ENCODE data around the gene ATP6V0A1. TPM values are rescaled to one million over a fixed set of nuclear protein-coding genes. Genes with fewer than 3 reads are reported as not detected.

Gene ATP6V0A1
- total RNA-seq, 1 donor from 2014 or later: 109 TPM

- intact Hi-C loops (cut with DNase I): loop anchor here (10.0 kb wide), 1 partner anchor 214 kb away; no protein-coding TSS in a partner anchor
- peak overlapping the region; percentile 81 for H3K27ac ChIP-seq
- DNase-seq (peak; percentile 63), ATAC-seq (peak; percentile 5)
- no peaks in the 10 kb centered on the region for H3K27me3 ChIP-seq
- no peaks in the 10 kb centered on the region for H3K9me3 ChIP-seq
- peaks cover 70% of the 10 kb centered on the region for H3K4me1 ChIP-seq
- peaks cover 25% of the 10 kb centered on the region for H3K36me3 ChIP-seq
- H3K4me3 ChIP-seq: no peak overlapping the region
- no peak for TF ChIP-seq CTCF (IDR thresholded peaks at IDR 0.05)
These were observed 60.3 kb downstream of the ATP6V0A1 start for GRCh38 chr17:42518755-42519545.

GRCh38 chr17:42519546-42520491 lies 61.1 kb downstream of the ATP6V0A1 start:
- Histone ChIP-seq H3K36me3 (peaks cover 17% of the 10 kb centered on the region), H3K27ac (peak overlapping the region; percentile 81), H3K27me3 (no peaks in the 10 kb centered on the region), H3K4me1 (peaks cover 70% of the 10 kb centered on the region), H3K4me3 (no peak overlapping the region), H3K9me3 (no peaks in the 10 kb centered on the region)
- no peak for TF ChIP-seq CTCF (IDR thresholded peaks at IDR 0.05)
- intact Hi-C loops (cut with DNase I): loop anchor here (10.0 kb wide), 1 partner anchor 215 kb away; no protein-coding TSS in a partner anchor
- DNase-seq (peak; percentile 77), ATAC-seq (peak; percentile 51)

- intact Hi-C loops (cut with DNase I): no loop called here
- no peaks in the 10 kb centered on the region for H3K27me3 ChIP-seq
- no peaks in the 10 kb centered on the region for H3K9me3 ChIP-seq
- peak overlapping the region; percentile 81 for H3K27ac ChIP-seq
- peaks cover 14% of the 10 kb centered on the region for H3K36me3 ChIP-seq
- no peak overlapping the region for H3K4me3 ChIP-seq
- peaks cover 71% of the 10 kb centered on the region for H3K4me1 ChIP-seq
- DNase-seq: no peak
- TF ChIP-seq CTCF (IDR thresholded peaks at IDR 0.05): peak; percentile 25
- ATAC-seq: no peak
These were observed 61.9 kb downstream of the ATP6V0A1 start for GRCh38 chr17:42520540-42520951.

GRCh38 chr17:42521036-42521435 lies 62.4 kb downstream of the ATP6V0A1 start:
- Histone ChIP-seq H3K27me3 (no peaks in the 10 kb centered on the region), H3K4me3 (no peak overlapping the region), H3K27ac (peak overlapping the region; percentile 81), H3K9me3 (no peaks in the 10 kb centered on the region), H3K4me1 (peaks cover 76% of the 10 kb centered on the region), H3K36me3 (peaks cover 14% of the 10 kb centered on the region)
- ATAC-seq: no peak
- TF ChIP-seq CTCF (IDR thresholded peaks at IDR 0.05): no peak
- intact Hi-C loops (cut with DNase I): no loop called here
- no peak for DNase-seq

- Histone ChIP-seq H3K36me3 (peaks cover 10% of the 10 kb centered on the region), H3K27ac (peak overlapping the region; percentile 81), H3K4me1 (peaks cover 80% of the 10 kb centered on the region), H3K4me3 (no peak overlapping the region), H3K9me3 (no peaks in the 10 kb centered on the region), H3K27me3 (no peaks in the 10 kb centered on the region)
- TF ChIP-seq CTCF (IDR thresholded peaks at IDR 0.05): no peak
- ATAC-seq (no peak), DNase-seq (no peak)
- intact Hi-C loops (cut with DNase I): no loop called here
These were observed 63.1 kb downstream of the ATP6V0A1 start for GRCh38 chr17:42521666-42522262.

Data from upper lobe of right lung (tissue), 1 donor.